Fibroblast of pulmonary artery (primary cell): Measurements from ENCODE around the gene STK33.

ENCODE experiments used
- DNase-seq: peaks from one replicate; pipeline ENCODE4 v3.0.0-alpha.2; 2010; ENCODE audit warnings: low read depth
- H3K4me3 ChIP-seq: replicated peaks from 2 replicates; pipeline ENCODE4 v1.5.1; 2011; ENCODE audit warnings: low read depth, mild to moderate bottlenecking, control low read depth, low read length, moderate library complexity
- TF ChIP-seq, protein P1 (sequence below): IDR thresholded peaks from 2 replicates; pipeline ENCODE4 v1.5.1; 2011; ENCODE audit warnings: mild to moderate bottlenecking, control low read depth, low read length, inconsistent platforms; ENCODE audit errors: missing control alignments

The STK33 gene

DNA sequence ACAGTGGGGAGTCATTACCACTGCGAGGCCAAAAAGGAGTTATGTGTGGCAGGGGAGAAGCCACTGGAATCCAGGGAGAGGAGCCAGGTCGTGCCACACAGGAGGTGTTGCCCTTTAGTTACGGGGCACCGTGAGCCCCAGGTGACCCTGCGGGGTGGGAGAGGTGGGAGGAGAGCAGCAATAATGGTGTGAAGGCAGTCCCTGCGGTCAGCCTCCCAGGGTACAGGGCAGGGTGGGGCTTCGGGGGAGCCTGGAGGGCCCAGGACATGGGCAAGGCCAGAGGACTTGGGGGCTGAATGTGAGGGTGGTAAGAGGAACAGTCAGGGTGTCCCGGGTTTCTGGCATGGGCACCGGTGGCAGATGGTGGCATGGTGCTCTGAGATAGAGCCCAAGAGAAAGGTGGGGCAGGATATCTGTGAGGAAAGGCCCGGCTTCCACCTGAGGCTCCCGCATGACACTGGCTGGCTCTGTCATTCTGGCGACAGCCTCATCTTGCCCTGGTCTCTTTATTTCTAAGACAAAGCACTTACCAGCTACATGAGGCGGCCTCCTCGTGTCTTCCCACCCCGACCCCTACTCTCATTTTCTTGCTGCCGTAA, 247.8 kb downstream of the STK33 start:
- H3K4me3 ChIP-seq: no peak overlapping the region
- no peak for DNase-seq
- TF ChIP-seq, protein P1, sequence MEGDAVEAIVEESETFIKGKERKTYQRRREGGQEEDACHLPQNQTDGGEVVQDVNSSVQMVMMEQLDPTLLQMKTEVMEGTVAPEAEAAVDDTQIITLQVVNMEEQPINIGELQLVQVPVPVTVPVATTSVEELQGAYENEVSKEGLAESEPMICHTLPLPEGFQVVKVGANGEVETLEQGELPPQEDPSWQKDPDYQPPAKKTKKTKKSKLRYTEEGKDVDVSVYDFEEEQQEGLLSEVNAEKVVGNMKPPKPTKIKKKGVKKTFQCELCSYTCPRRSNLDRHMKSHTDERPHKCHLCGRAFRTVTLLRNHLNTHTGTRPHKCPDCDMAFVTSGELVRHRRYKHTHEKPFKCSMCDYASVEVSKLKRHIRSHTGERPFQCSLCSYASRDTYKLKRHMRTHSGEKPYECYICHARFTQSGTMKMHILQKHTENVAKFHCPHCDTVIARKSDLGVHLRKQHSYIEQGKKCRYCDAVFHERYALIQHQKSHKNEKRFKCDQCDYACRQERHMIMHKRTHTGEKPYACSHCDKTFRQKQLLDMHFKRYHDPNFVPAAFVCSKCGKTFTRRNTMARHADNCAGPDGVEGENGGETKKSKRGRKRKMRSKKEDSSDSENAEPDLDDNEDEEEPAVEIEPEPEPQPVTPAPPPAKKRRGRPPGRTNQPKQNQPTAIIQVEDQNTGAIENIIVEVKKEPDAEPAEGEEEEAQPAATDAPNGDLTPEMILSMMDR: no peak

DNA sequence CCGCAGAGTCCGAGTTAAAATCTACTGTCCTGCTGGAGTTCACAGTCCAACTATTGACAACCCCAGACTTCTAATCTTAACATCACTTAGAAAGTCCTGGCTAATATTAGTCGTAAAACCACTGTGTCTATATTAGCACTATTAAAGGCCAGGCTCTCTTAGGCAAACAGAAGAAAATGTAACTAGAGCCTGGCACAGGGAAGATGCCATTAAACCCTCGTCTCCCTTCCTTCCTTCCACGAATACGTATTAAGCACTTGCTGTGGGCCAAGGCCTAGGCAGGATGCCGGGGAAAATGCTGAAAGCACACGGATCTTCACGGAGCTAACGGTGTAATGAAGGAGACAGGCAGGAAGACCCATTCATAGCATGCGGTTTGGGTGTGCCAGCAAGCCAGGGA, 248.8 kb downstream of the STK33 start:
- TF ChIP-seq, protein P1: no peak
- no peak overlapping the region for H3K4me3 ChIP-seq
- no peak for DNase-seq

DNA sequence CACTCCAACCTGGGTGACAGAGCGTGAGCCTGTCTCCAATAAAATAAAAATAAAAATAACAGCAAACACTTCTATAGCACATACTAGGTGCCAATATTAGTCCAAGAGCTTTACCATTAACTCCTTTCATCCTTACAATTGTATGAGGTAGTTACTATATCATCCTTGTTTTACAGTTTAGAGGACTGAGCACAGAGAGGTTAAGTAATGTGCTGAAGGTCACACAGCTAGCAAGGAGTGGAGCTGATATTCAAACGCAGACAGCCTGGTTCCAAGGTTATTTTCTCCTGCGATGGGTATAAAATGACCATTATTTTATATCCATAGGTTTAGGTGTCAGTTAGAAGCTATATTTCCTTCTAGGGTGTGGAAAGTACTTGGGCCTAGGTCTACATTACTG, 249.7 kb downstream of the STK33 start:
- H3K4me3 ChIP-seq: no peak overlapping the region
- TF ChIP-seq, protein P1: no peak
- DNase-seq: no peak

DNA sequence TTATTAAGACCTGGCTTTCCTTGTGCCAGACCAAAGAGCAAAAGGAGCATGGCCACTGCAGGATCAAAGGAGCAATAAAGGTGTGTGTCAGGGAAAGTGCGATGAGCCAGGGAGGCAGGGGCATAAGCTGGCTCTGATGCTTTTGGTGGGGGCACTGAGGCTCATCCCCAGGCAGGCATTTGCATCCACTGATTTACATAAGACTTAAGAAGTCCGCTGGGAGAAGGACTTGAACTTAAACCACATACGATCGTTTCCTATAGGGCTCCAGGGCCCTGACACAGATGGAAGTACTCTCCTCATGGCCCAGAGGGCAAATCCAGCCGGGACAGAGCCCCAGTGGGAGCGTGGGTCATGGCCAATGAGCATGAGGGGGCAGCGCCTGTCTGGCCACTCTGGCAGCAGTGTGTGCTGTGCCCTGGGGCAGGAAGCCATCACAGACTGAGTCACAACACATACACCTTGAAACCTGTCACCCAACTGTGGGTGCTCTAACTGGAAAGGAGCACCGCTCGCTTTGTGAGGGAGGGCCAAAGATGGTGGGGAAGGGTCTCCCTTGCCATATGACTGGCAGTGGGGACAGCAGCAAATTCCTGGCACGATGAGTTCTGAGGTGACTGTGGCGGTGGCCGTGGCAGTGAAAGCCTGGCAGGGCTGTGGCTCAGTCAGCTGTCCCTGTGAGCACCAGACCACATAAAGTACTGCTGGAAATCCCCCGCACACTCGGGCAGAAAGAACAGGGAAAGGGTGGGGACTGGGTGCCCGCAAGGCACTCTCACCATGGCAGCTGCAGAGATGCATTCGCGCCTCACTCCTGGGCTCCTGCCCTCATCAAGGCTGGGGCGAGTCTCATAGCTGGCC, 251.0 kb downstream of the STK33 start:
- H3K4me3 ChIP-seq: no peak overlapping the region
- TF ChIP-seq, protein P1: no peak
- no peak for DNase-seq

DNA sequence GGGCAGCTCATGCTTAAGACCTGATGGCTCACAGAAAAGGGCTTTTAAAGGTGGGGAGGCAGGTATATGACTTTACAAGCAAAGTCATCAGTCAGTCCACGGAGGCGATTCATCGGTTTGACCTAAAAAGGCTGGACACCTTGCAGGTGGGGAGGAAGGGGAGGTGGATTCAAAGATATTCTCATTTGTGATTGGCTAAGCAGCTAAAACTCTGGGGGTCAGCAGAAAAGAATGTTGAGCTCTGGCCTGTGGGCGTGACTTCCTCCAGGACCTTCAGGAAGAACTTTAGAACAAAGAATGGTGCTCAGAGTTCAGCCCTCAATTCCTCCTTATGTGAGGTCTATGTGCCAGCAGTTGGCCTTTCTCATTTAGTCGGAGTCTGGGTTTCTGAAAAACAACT, 252.0 kb downstream of the STK33 start:
- no peak for DNase-seq
- TF ChIP-seq, protein P1: no peak

More for the DNA sequence above, 252.0 kb downstream of the STK33 start:
- no peak overlapping the region for H3K4me3 ChIP-seq
